ENCODE measurements around the gene PRXL2B.
A peak's percentile ranks its signal among the peaks of the same experiment; 100 is the strongest.

The PRXL2B gene

GRCh38 chr1:2601721-2602303 lies 15.2 kb downstream of the PRXL2B start:
- no peak for DNase-seq

- DNase-seq, result no peak
Measured at GRCh38 chr1:2602311-2602835, 15.8 kb downstream of the PRXL2B start.

- no peak for DNase-seq
Measured at GRCh38 chr1:2602866-2603520, 16.4 kb downstream of the PRXL2B start.

- DNase-seq, result no peak
Measured at GRCh38 chr1:2603521-2604155, 17.1 kb downstream of the PRXL2B start.

GRCh38 chr1:2604156-2604843 lies 17.7 kb downstream of the PRXL2B start:
- no peak for DNase-seq

GRCh38 chr1:2604844-2605508 lies 18.4 kb downstream of the PRXL2B start:
- no peak for DNase-seq

GRCh38 chr1:2605509-2606395 lies 19.2 kb downstream of the PRXL2B start:
- DNase-seq, result no peak

- no peak for DNase-seq
Measured at GRCh38 chr1:2606396-2606880, 19.9 kb downstream of the PRXL2B start.

- DNase-seq, result no peak
Measured at GRCh38 chr1:2606881-2607621, 20.5 kb downstream of the PRXL2B start.

- DNase-seq, result no peak
Measured at GRCh38 chr1:2607641-2608091, 21.1 kb downstream of the PRXL2B start.

- no peak for DNase-seq
Measured at GRCh38 chr1:2609319-2610035, 22.9 kb downstream of the PRXL2B start.

- no peak for DNase-seq
Measured at GRCh38 chr1:2610036-2610959, 23.7 kb downstream of the PRXL2B start.

GRCh38 chr1:2611031-2611501 lies 24.5 kb downstream of the PRXL2B start:
- DNase-seq, result peak; percentile 6

- DNase-seq, result no peak
Measured at GRCh38 chr1:2611621-2612437, 25.3 kb downstream of the PRXL2B start.

- no peak for DNase-seq
Measured at GRCh38 chr1:2612591-2613365, 26.2 kb downstream of the PRXL2B start.

- no peak for DNase-seq
Measured at GRCh38 chr1:2614145-2614544, 27.6 kb downstream of the PRXL2B start.

- DNase-seq, result no peak
Measured at GRCh38 chr1:2617971-2618470, 31.4 kb downstream of the PRXL2B start.

Measured in CD4-positive, alpha-beta T cell treated with Interleukin-6 for 4 hours (primary cell).